PC-9 (cell line): ENCODE data around the gene TMCO4.

Experiments used
- CTCF ChIP-seq: fragments of 200-600 bp; sonication (generic); conservative IDR thresholded peaks from 2 replicates; pipeline ENCODE4 v1.6.1; 2017; ENCODE audit warnings: mixed run types, antibody characterized with exemption, mild to moderate bottlenecking, moderate library complexity
- EZH2 ChIP-seq: fragments of 200-600 bp; sonication (generic); IDR thresholded peaks from 2 replicates; pipeline ENCODE4 v1.8.0; 2017; ENCODE audit warnings: antibody characterized with exemption, low read depth

- TF ChIP-seq CTCF (peak; percentile 44), EZH2 (no peak)
These were observed 148.5 kb downstream of the TMCO4 start for GRCh38 chr1:19651141-19651737.
